Right cardiac atrium (tissue), 5 donors: ENCODE data around the gene FSTL1. TPM values are rescaled to one million over a fixed set of nuclear protein-coding genes. Genes with fewer than 3 reads are reported as not detected.
A peak's percentile ranks its signal among the peaks of the same experiment; 100 is the strongest.

Experiments
- ATAC-seq, 2 donors: fragments of 200-7000 bp; cut with Tn5 transposase; one replicate each; pipeline versions ENCODE4 v1.8.0 to v1.9.1; 2020; ENCODE audit warnings: moderate library complexity in 2 of 2, mild to moderate bottlenecking in 1 of 2
- DNase-seq, 3 donors: peaks; one replicate each; pipeline ENCODE4 v3.0.0-alpha.2; 2020
- H3K27ac ChIP-seq: one replicate; pipeline ENCODE4 v1.5.1; 2013; ENCODE audit warnings: mild to moderate bottlenecking, low read length, control low read depth, moderate library complexity
- H3K27me3 ChIP-seq: one replicate; pipeline ENCODE4 v1.6.1; 2013; ENCODE audit not compliant: control insufficient read depth, insufficient read depth
- H3K4me1 ChIP-seq: one replicate; pipeline ENCODE4 v1.6.1; 2013; ENCODE audit warnings: low read length; ENCODE audit not compliant: control insufficient read depth, insufficient read depth
- H3K4me3 ChIP-seq: one replicate; pipeline ENCODE4 v1.5.1; 2013; ENCODE audit warnings: low read length, control low read depth
- H3K9me3 ChIP-seq: one replicate; pipeline ENCODE4 v1.6.1; 2013; ENCODE audit warnings: low read length; ENCODE audit not compliant: control insufficient read depth
- WGBS: extraction: QIAGEN DNeasy Blood & Tissue Kit; methylation state at CpG from one replicate; pipeline ENCODE4 v1.1.7; 2013; 5-methylcytosine and 5-hydroxymethylcytosine counted together
- intact Hi-C, 4 donors: fragments of 100-400 bp; cut with DNase I; formaldehyde crosslinking; loops; one replicate each; pipeline versions ENCODE4 v1.11.0 to v1.14.0; 2022 to 2023
- polyA plus RNA-seq: library from polyadenylated mRNA; stranded (reverse); fragments of 200-250 nt; gene quantifications from one replicate; pipeline ENCODE4 v1.2.3, GENCODE V29; 2013
- total RNA-seq, 4 donors: library from RNA; stranded (reverse); fragmentation: NEBNext Ultra II Directional; extraction: Animal tissue kit (Norgen Biotek cat#: 25700); gene quantifications; one replicate each; pipeline ENCODE4 v1.2.1, GENCODE V29; 2021
- donor health status: healthy with polysubstance abuse.
- donor health status: DM: no; HTN: yes; CAD: no.
- donor health status: DM: no; HTN: no; CAD: no.
- donor health status: DM: no; HTN: yes; CAD: no; lungs with severe emphysema.
- donor health status: DM: yes; HTN: yes; CAD: no.

FSTL1 gene
- total and polyA plus RNA-seq, 5 donors = 134 to 735 (median 439) TPM

- no peak overlapping the region for H3K4me3 ChIP-seq
- 1% methylated on average over 9 of the region's 9 CpGs for WGBS
- peak; percentile 66 to 81 for ATAC-seq
- H3K27me3 ChIP-seq = no peaks in the 10 kb centered on the region
- H3K4me1 ChIP-seq = peaks cover 17% of the 10 kb centered on the region
- intact Hi-C loops = loop anchor here in 2 of 4 donors (10.0 kb wide), 1 partner anchor 173 kb away; no protein-coding TSS in a partner anchor
- DNase-seq = peak; percentile 88 to 94 (median 94)
- H3K9me3 ChIP-seq = no peaks in the 10 kb centered on the region
- peak overlapping the region; percentile 49 for H3K27ac ChIP-seq
Measured at GRCh38 chr3:120417272-120417911, 33.4 kb downstream of the FSTL1 start.

GRCh38 chr3:120416868-120417267, 33.9 kb downstream of the FSTL1 start:
- H3K4me3 ChIP-seq = no peak overlapping the region
- peak in 1 of 2 donors; percentile 1 for ATAC-seq
- H3K4me1 ChIP-seq = peaks cover 17% of the 10 kb centered on the region
- whole genome bisulfite sequencing = 16% methylated on average over 2 of the region's 2 CpGs
- H3K9me3 ChIP-seq = no peaks in the 10 kb centered on the region
- peak in 2 of 3 donors; percentile 54 to 56 for DNase-seq
- H3K27me3 ChIP-seq = no peaks in the 10 kb centered on the region
- peak overlapping the region; percentile 24 for H3K27ac ChIP-seq
- intact Hi-C loops = loop anchor here in 2 of 4 donors (10.0 kb wide), 1 partner anchor 172 kb away; no protein-coding TSS in a partner anchor

- WGBS = 72% methylated on average over 6 of the region's 6 CpGs
- DNase-seq (no peak), ATAC-seq (no peak)
- intact Hi-C loops = loop anchor here in 2 of 4 donors (10.0 kb wide), 1 partner anchor 171 kb away; no protein-coding TSS in a partner anchor
- H3K4me3 ChIP-seq = no peak overlapping the region
- H3K27ac ChIP-seq = peak overlapping the region; percentile 36
- no peaks in the 10 kb centered on the region for H3K27me3 ChIP-seq
- no peaks in the 10 kb centered on the region for H3K9me3 ChIP-seq
- H3K4me1 ChIP-seq = peaks cover 19% of the 10 kb centered on the region
Measured at GRCh38 chr3:120415756-120416155, 35.0 kb downstream of the FSTL1 start.

- Histone ChIP-seq H3K4me3 (no peak overlapping the region), H3K27me3 (no peaks in the 10 kb centered on the region), H3K27ac (no peak overlapping the region), H3K4me1 (peaks cover 8% of the 10 kb centered on the region), H3K9me3 (no peaks in the 10 kb centered on the region)
- WGBS = 44% methylated on average over 1 of the region's 1 CpG
- DNase-seq (no peak), ATAC-seq (no peak)
- intact Hi-C loops = loop anchor here in 2 of 4 donors (5.0 to 10.0 kb wide), 2 partner anchors 63 to 166 kb away; partner anchors contain the start of gene LRRC58 (in 1 of the 2)
Measured at GRCh38 chr3:120410541-120410940, 40.3 kb downstream of the FSTL1 start.

GRCh38 chr3:120410116-120410515, 40.7 kb downstream of the FSTL1 start:
- 57% methylated on average over 3 of the region's 3 CpGs for whole genome bisulfite sequencing
- H3K9me3 ChIP-seq = no peaks in the 10 kb centered on the region
- DNase-seq = no peak
- peaks cover 8% of the 10 kb centered on the region for H3K4me1 ChIP-seq
- H3K27ac ChIP-seq = no peak overlapping the region
- no peak for ATAC-seq
- intact Hi-C loops = loop anchor here in 2 of 4 donors (5.0 to 10.0 kb wide), 2 partner anchors 63 to 165 kb away; partner anchors contain the start of gene LRRC58 (in 1 of the 2)
- no peaks in the 10 kb centered on the region for H3K27me3 ChIP-seq
- H3K4me3 ChIP-seq = no peak overlapping the region

GRCh38 chr3:120407508-120408287, 43.1 kb downstream of the FSTL1 start:
- peak in 1 of 2 donors; percentile 12 for ATAC-seq
- Histone ChIP-seq H3K4me3 (no peak overlapping the region), H3K27me3 (no peaks in the 10 kb centered on the region), H3K27ac (no peak overlapping the region), H3K9me3 (no peaks in the 10 kb centered on the region), H3K4me1 (peaks cover 4% of the 10 kb centered on the region)
- WGBS = 64% methylated on average over 2 of the region's 2 CpGs
- no peak for DNase-seq
- intact Hi-C loops = loop anchor here in 1 of 4 donors (10.0 kb wide), 1 partner anchor 163 kb away; no protein-coding TSS in a partner anchor

- H3K27ac ChIP-seq = peak overlapping the region; percentile 2
- H3K27me3 ChIP-seq = no peaks in the 10 kb centered on the region
- ATAC-seq = peak in 1 of 2 donors; percentile 14
- no peaks in the 10 kb centered on the region for H3K4me1 ChIP-seq
- H3K9me3 ChIP-seq = no peaks in the 10 kb centered on the region
- 70% methylated on average over 3 of the region's 3 CpGs for WGBS
- no peak overlapping the region for H3K4me3 ChIP-seq
- no peak for DNase-seq
- intact Hi-C loops = loop anchor here in 1 of 4 donors (10.0 kb wide), 1 partner anchor 160 kb away; no protein-coding TSS in a partner anchor
Measured at GRCh38 chr3:120404876-120405275, 45.9 kb downstream of the FSTL1 start.

GRCh38 chr3:120402257-120402656, 48.5 kb downstream of the FSTL1 start:
- no peaks in the 10 kb centered on the region for H3K9me3 ChIP-seq
- no peak overlapping the region for H3K27ac ChIP-seq
- no peak overlapping the region for H3K4me3 ChIP-seq
- DNase-seq (no peak), ATAC-seq (no peak)
- intact Hi-C loops = loop anchor here in 1 of 4 donors (10.0 kb wide), 1 partner anchor 157 kb away; no protein-coding TSS in a partner anchor
- H3K27me3 ChIP-seq = no peaks in the 10 kb centered on the region
- H3K4me1 ChIP-seq = no peaks in the 10 kb centered on the region

GRCh38 chr3:120399372-120399771, 51.4 kb downstream of the FSTL1 start:
- no peak for ATAC-seq
- H3K27me3 ChIP-seq = no peaks in the 10 kb centered on the region
- 82% methylated on average over 2 of the region's 2 CpGs for whole genome bisulfite sequencing

GRCh38 chr3:120396469-120396868, 54.3 kb downstream of the FSTL1 start:
- H3K9me3 ChIP-seq = no peaks in the 10 kb centered on the region
- ATAC-seq (no peak), DNase-seq (no peak)
- H3K27me3 ChIP-seq = no peaks in the 10 kb centered on the region
- no peak overlapping the region for H3K4me3 ChIP-seq
- H3K27ac ChIP-seq = no peak overlapping the region
- intact Hi-C loops = no loop called here
- 71% methylated on average over 8 of the region's 8 CpGs for WGBS
- no peaks in the 10 kb centered on the region for H3K4me1 ChIP-seq

More at GRCh38 chr3:120399372-120399771, 51.4 kb downstream of the FSTL1 start:
- no peak for DNase-seq
- no peak overlapping the region for H3K27ac ChIP-seq
- H3K4me3 ChIP-seq = no peak overlapping the region
- H3K9me3 ChIP-seq = no peaks in the 10 kb centered on the region
- intact Hi-C loops = no loop called here
- no peaks in the 10 kb centered on the region for H3K4me1 ChIP-seq

GRCh38 chr3:120394347-120394746, 56.4 kb downstream of the FSTL1 start:
- intact Hi-C loops = no loop called here
- WGBS = 64% methylated on average over 2 of the region's 2 CpGs

More at GRCh38 chr3:120394347-120394746, 56.4 kb downstream of the FSTL1 start:
- no peak overlapping the region for H3K4me3 ChIP-seq
- DNase-seq (no peak), ATAC-seq (no peak)
- H3K27ac ChIP-seq = no peak overlapping the region
- no peaks in the 10 kb centered on the region for H3K9me3 ChIP-seq
- no peaks in the 10 kb centered on the region for H3K4me1 ChIP-seq
- no peaks in the 10 kb centered on the region for H3K27me3 ChIP-seq
